Keratinocyte (primary cell): Measurements from ENCODE around the gene MIF. TPM values are rescaled to one million over a fixed set of nuclear protein-coding genes. Genes with fewer than 3 reads are reported as not detected.

Experiments used
- DNase-seq: peaks from one replicate; pipeline ENCODE4 v3.0.0-alpha.2; 2011; ENCODE audit warnings: low read depth, missing footprints, low spot score
- FAIRE-seq: peaks from 2 replicates; lab custom pipeline; 2011; peaks lifted over from hg19 to GRCh38; lab: Jason Lieb, UNC
- H2AFZ ChIP-seq: 2 replicates; pipeline ENCODE4 v1.6.0; 2012; ENCODE audit warnings: low read length, control low read depth, inconsistent platforms; ENCODE audit not compliant: control insufficient read depth
- H3K27ac ChIP-seq: 2 replicates; pipeline ENCODE4 v1.5.1; 2011; ENCODE audit warnings: low read length; ENCODE audit not compliant: control insufficient read depth, insufficient read depth
- H3K27me3 ChIP-seq: 3 replicates; pipeline ENCODE4 v1.6.0; 2011; ENCODE audit warnings: low read length; ENCODE audit not compliant: control insufficient read depth, insufficient read depth; ENCODE audit errors: extremely low read depth
- H3K36me3 ChIP-seq, 2 experiments: 2 replicates in 1 of 2; 3 replicates in 1 of 2; pipeline ENCODE4 v1.5.1; 2011; ENCODE audit warnings: low read length in 2 of 2, mild to moderate bottlenecking in 1 of 2; ENCODE audit not compliant: control insufficient read depth in 2 of 2, insufficient read depth in 2 of 2; ENCODE audit errors: extremely low read depth in 1 of 2
- H3K4me1 ChIP-seq: 3 replicates; pipeline ENCODE4 v1.5.1; 2011; ENCODE audit warnings: low read length; ENCODE audit not compliant: control insufficient read depth, insufficient read depth; ENCODE audit errors: extremely low read depth
- H3K4me2 ChIP-seq: 3 replicates; pipeline ENCODE4 v1.6.0; 2011; ENCODE audit warnings: low read depth, low read length; ENCODE audit not compliant: control insufficient read depth, insufficient read depth; ENCODE audit errors: extremely low read depth
- H3K4me3 ChIP-seq, 3 experiments: fragments of 200-600 bp in 1 of 3; sonication (generic) in 1 of 3; 2 replicates in 2 of 3; 3 replicates in 1 of 3; pipeline ENCODE4 v1.5.1; 2011 to 2016; ENCODE audit warnings: low read length in 3 of 3, mild to moderate bottlenecking in 3 of 3, control low read depth in 2 of 3, inconsistent platforms in 1 of 3, low read depth in 1 of 3, mixed read lengths in 1 of 3, mixed run types in 1 of 3, moderate library complexity in 1 of 3; ENCODE audit not compliant: control insufficient read depth in 2 of 3, insufficient read depth in 2 of 3; ENCODE audit errors: extremely low read depth in 1 of 3
- H3K79me2 ChIP-seq: 2 replicates; pipeline ENCODE4 v1.6.0; 2012; ENCODE audit warnings: low read length; ENCODE audit not compliant: control insufficient read depth, insufficient read depth
- H3K9ac ChIP-seq: 3 replicates; pipeline ENCODE4 v1.6.0; 2011; ENCODE audit warnings: low read length; ENCODE audit not compliant: control insufficient read depth, insufficient read depth; ENCODE audit errors: extremely low read depth
- H3K9me1 ChIP-seq: 3 replicates; pipeline ENCODE4 v1.6.0; 2011; ENCODE audit warnings: low read length; ENCODE audit not compliant: control insufficient read depth, insufficient read depth; ENCODE audit errors: extremely low read depth
- H3K9me3 ChIP-seq: 2 replicates; pipeline ENCODE4 v1.5.1; 2012; ENCODE audit warnings: low read depth, low read length; ENCODE audit not compliant: control insufficient read depth
- H4K20me1 ChIP-seq: 3 replicates; pipeline ENCODE4 v1.6.0; 2011; ENCODE audit warnings: low read length; ENCODE audit not compliant: control insufficient read depth, insufficient read depth; ENCODE audit errors: extremely low read depth
- CTCF ChIP-seq, 3 experiments: IDR thresholded peaks in 1 of 3; conservative IDR thresholded peaks in 1 of 3; optimal IDR thresholded peaks in 1 of 3; 2 replicates in 2 of 3; 3 replicates in 1 of 3; pipeline versions ENCODE3 to v1.5.1; 2011; ENCODE audit warnings: low read length in 3 of 3, mild to moderate bottlenecking in 3 of 3, moderate library complexity in 2 of 3, control low read depth in 1 of 3, inconsistent platforms in 1 of 3; ENCODE audit not compliant: insufficient read depth in 2 of 3; ENCODE audit errors: extremely low read depth in 1 of 3
- EZH2 ChIP-seq: IDR thresholded peaks from one replicate; pipeline ENCODE4 v1.6.1; 2012; ENCODE audit warnings: inconsistent platforms, mild to moderate bottlenecking, low read length, moderate library complexity
- dilution Hi-C: fragments of 300-500 bp; cut with MboI; formaldehyde crosslinking; loops from one replicate; pipeline ENCODE4 v1.7.0; 2020; ENCODE audit warnings: low sequenced_read_pairs; ENCODE audit not compliant: extremely low pct_ligation_motif_present
- polyA plus RNA-seq, 5 experiments: library from polyadenylated mRNA; depleted of rRNA in 3 of 5; stranded (reverse) in 3 of 5; stranded (forward) in 1 of 5; unstranded in 1 of 5; fragments of >200 nt; gene quantifications; 1 replicate in 1 of 5; 2 replicates in 3 of 5; 3 replicates in 1 of 5; pipeline versions ENCODE4 v1.2.1 to v1.2.3, GENCODE V29; 2011 to 2012; ENCODE audit warnings: missing spikeins in 2 of 5, low read depth in 1 of 5, low replicate concordance in 1 of 5

The MIF gene
- polyA plus RNA-seq, 1 donor (not counting 4 experiments of a cell fraction or from before 2014, with no cell fraction given) = 340 TPM

GRCh38 chr22:23893121-23893944 lies 850 bp upstream of the MIF start:
- no peaks in the 10 kb centered on the region for H3K27me3 ChIP-seq
- H3K9ac ChIP-seq = peak overlapping the region; percentile 88
- H3K9me1 ChIP-seq = no peaks in the 10 kb centered on the region
- peaks cover 19% of the 10 kb centered on the region for H3K79me2 ChIP-seq
- TF ChIP-seq CTCF (optimal IDR thresholded peaks at IDR 0.05 in 1 of 3, IDR thresholded peaks at IDR 0.05 in 1 of 3, conservative IDR thresholded peaks at IDR 0.05 in 1 of 3; ENCODE audit: extremely low read depth in 1 of 3, insufficient read depth in 2 of 3, low read length in 3 of 3) (no peak), EZH2 (no peak)
- dilution Hi-C loops = no loop called here
- peak overlapping the region; percentile 81 for H3K27ac ChIP-seq
- H3K36me3 ChIP-seq = peaks cover 19 to 23% of the 10 kb centered on the region in 2 experiments
- peak overlapping the region; percentile 77 for H3K4me2 ChIP-seq
- H4K20me1 ChIP-seq = peaks cover 6% of the 10 kb centered on the region
- no peaks in the 10 kb centered on the region for H3K9me3 ChIP-seq
- peak overlapping the region; percentile 72 to 84 (median 82) for H3K4me3 ChIP-seq
- FAIRE-seq = no peak
- DNase-seq = no peak
- H3K4me1 ChIP-seq = peaks cover 18% of the 10 kb centered on the region
- H2AFZ ChIP-seq = peak overlapping the region; percentile 88

- FAIRE-seq = no peak
- peaks cover 6% of the 10 kb centered on the region for H4K20me1 ChIP-seq
- dilution Hi-C loops = no loop called here
Observed at GRCh38 chr22:23894710-23895598, 771 bp downstream of the MIF start.

More at GRCh38 chr22:23894710-23895598, 771 bp downstream of the MIF start:
- H3K4me1 ChIP-seq = peaks cover 15% of the 10 kb centered on the region
- H3K4me3 ChIP-seq = peak overlapping the region; percentile 72 to 84 (median 82)
- peak overlapping the region; percentile 88 for H3K9ac ChIP-seq
- peak; percentile 49 for DNase-seq
- H3K9me1 ChIP-seq = no peaks in the 10 kb centered on the region
- H3K9me3 ChIP-seq = no peaks in the 10 kb centered on the region
- TF ChIP-seq EZH2 (no peak), CTCF (optimal IDR thresholded peaks at IDR 0.05 in 1 of 3, IDR thresholded peaks at IDR 0.05 in 1 of 3, conservative IDR thresholded peaks at IDR 0.05 in 1 of 3; ENCODE audit: extremely low read depth in 1 of 3, insufficient read depth in 2 of 3, low read length in 3 of 3) (peak; percentile 59 to 63 (median 62))
- H3K79me2 ChIP-seq = peaks cover 19% of the 10 kb centered on the region
- no peak overlapping the region for H2AFZ ChIP-seq
- peak overlapping the region; percentile 83 for H3K4me2 ChIP-seq
- H3K27ac ChIP-seq = peak overlapping the region; percentile 81
- peaks cover 19 to 23% of the 10 kb centered on the region in 2 experiments for H3K36me3 ChIP-seq
- H3K27me3 ChIP-seq = no peaks in the 10 kb centered on the region
